Prostate gland (tissue), 2 donors: ENCODE measurements around the gene KHDRBS1. TPM values are rescaled to one million over a fixed set of nuclear protein-coding genes. Genes with fewer than 3 reads are reported as not detected.

Source experiments
- DNase-seq: peaks from one replicate; pipeline ENCODE4 v3.0.0-alpha.2; 2019; ENCODE audit warnings: low spot score
- H3K27ac ChIP-seq, 2 donors: fragments of 200-600 bp; sonication (generic); 2 replicates each; pipeline ENCODE4 v1.5.1; 2017 to 2019
- H3K27me3 ChIP-seq: fragments of 200-600 bp; sonication (generic); replicated peaks from 2 replicates; pipeline ENCODE4 v1.5.1; 2019; ENCODE audit not compliant: insufficient read depth
- H3K36me3 ChIP-seq, 2 donors: fragments of 200-600 bp; sonication (generic); 1 replicate in 1 of 2; 2 replicates in 1 of 2; pipeline versions ENCODE4 v1.5.1 to v1.8.1; 2017 to 2019
- H3K4me1 ChIP-seq: fragments of 200-600 bp; sonication (generic); replicated peaks from 2 replicates; pipeline ENCODE4 v1.5.1; 2019
- H3K4me3 ChIP-seq, 2 donors: fragments of 200-600 bp; sonication (generic); 2 replicates each; pipeline ENCODE4 v1.5.1; 2017 to 2019
- H3K9me3 ChIP-seq: fragments of 200-600 bp; sonication (generic); 2 replicates; pipeline ENCODE4 v1.5.1; 2017
- POLR2A ChIP-seq: fragments of 450-650 bp; IDR thresholded peaks from one replicate; pipeline ENCODE4 v1.6.1; 2016; ENCODE audit warnings: antibody characterized with exemption, mild to moderate bottlenecking
- POLR2AphosphoS5 ChIP-seq: sonication (generic); formaldehyde crosslinking; IDR thresholded peaks from one replicate; pipeline ENCODE4 v1.6.1; 2017; ENCODE audit warnings: antibody characterized with exemption
- WGBS: methylation state at CpG from one replicate; pipeline ENCODE4 v1.1.5; 2018; 5-methylcytosine and 5-hydroxymethylcytosine counted together
- intact Hi-C: fragments of 100-400 bp; cut with DNase I; formaldehyde crosslinking; loops from one replicate; pipeline ENCODE4 v1.14.2; 2022
- total RNA-seq, 2 donors: library from RNA; depleted of rRNA; stranded (reverse); fragments of >200 nt; gene quantifications; one replicate each; pipeline ENCODE4 v1.1.0, GENCODE V29; 2016
- TF ChIP-seq, protein P1 (sequence below), 4 experiments: fragments of 200-600 bp in 2 of 4; fragments of 450-650 bp in 2 of 4; sonication (generic) in 2 of 4; IDR thresholded peaks; 1 replicate in 3 of 4; 2 replicates in 1 of 4; pipeline ENCODE4 v1.5.1; 2016 to 2019; ENCODE audit warnings: antibody characterized with exemption in 4 of 4, mild to moderate bottlenecking in 2 of 4, moderate library complexity in 2 of 4

The KHDRBS1 gene
- total RNA-seq, 2 donors from 2014 or later, result 77.3 to 77.6 TPM

DNA sequence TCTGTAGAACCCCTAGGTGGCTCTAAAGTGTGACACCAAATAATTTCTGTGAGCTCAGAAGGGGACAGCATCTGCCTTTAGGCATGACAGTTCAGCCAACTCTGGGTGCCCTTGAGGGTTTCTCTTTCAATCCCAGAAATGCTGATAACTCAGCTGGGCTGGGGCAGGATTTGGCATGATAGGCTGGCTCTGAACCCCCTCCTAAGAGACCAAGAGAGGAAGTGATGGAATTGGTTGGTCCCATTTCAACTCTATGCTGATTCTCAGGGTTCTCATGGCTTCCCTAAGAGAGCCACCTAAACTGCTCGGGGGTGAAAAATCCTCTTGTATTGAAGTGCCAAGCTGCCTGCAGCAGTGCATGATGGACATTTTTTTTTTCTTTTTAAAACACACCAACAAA is 30.6 kb downstream of the KHDRBS1 start:
- intact Hi-C loops, result no loop called here
- no peaks in the 10 kb centered on the region for H3K4me1 ChIP-seq
- DNase-seq, result no peak
- peaks cover 3 to 21% of the 10 kb centered on the region in 2 donors for H3K36me3 ChIP-seq
- H3K4me3 ChIP-seq, result no peak overlapping the region
- no peak overlapping the region for H3K27ac ChIP-seq
- H3K9me3 ChIP-seq, result no peaks in the 10 kb centered on the region
- 83% methylated on average over 1 of the region's 1 CpG for WGBS
- H3K27me3 ChIP-seq, result no peaks in the 10 kb centered on the region
- TF ChIP-seq, protein P1, sequence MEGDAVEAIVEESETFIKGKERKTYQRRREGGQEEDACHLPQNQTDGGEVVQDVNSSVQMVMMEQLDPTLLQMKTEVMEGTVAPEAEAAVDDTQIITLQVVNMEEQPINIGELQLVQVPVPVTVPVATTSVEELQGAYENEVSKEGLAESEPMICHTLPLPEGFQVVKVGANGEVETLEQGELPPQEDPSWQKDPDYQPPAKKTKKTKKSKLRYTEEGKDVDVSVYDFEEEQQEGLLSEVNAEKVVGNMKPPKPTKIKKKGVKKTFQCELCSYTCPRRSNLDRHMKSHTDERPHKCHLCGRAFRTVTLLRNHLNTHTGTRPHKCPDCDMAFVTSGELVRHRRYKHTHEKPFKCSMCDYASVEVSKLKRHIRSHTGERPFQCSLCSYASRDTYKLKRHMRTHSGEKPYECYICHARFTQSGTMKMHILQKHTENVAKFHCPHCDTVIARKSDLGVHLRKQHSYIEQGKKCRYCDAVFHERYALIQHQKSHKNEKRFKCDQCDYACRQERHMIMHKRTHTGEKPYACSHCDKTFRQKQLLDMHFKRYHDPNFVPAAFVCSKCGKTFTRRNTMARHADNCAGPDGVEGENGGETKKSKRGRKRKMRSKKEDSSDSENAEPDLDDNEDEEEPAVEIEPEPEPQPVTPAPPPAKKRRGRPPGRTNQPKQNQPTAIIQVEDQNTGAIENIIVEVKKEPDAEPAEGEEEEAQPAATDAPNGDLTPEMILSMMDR (IDR thresholded peaks at IDR 0.05), result no peak
- TF ChIP-seq POLR2A (no peak), POLR2AphosphoS5 (no peak)

GRCh38 chr1:32045772-32046171 is 32.1 kb downstream of the KHDRBS1 start:
- no peaks in the 10 kb centered on the region for H3K9me3 ChIP-seq
- no peak overlapping the region for H3K4me3 ChIP-seq
- no peaks in the 10 kb centered on the region for H3K27me3 ChIP-seq
- no peak for DNase-seq
- H3K27ac ChIP-seq, result no peak overlapping the region
- TF ChIP-seq POLR2AphosphoS5 (no peak), POLR2A (no peak)
- TF ChIP-seq, protein P1 (IDR thresholded peaks at IDR 0.05), result no peak
- intact Hi-C loops, result no loop called here
- H3K4me1 ChIP-seq, result no peaks in the 10 kb centered on the region
- peaks cover 3 to 8% of the 10 kb centered on the region in 2 donors for H3K36me3 ChIP-seq
- 98% methylated on average over 2 of the region's 2 CpGs for WGBS

GRCh38 chr1:32047701-32048100 is 34.0 kb downstream of the KHDRBS1 start:
- Histone ChIP-seq H3K4me3 (no peak overlapping the region), H3K27ac (no peak overlapping the region), H3K27me3 (no peaks in the 10 kb centered on the region), H3K9me3 (no peaks in the 10 kb centered on the region), H3K36me3 (peaks cover 0 to 3% of the 10 kb centered on the region in 2 donors), H3K4me1 (no peaks in the 10 kb centered on the region)
- intact Hi-C loops, result no loop called here
- DNase-seq, result no peak
- no peak for TF ChIP-seq POLR2AphosphoS5
- no peak for TF ChIP-seq POLR2A
- TF ChIP-seq, protein P1 (IDR thresholded peaks at IDR 0.05), result no peak

DNA sequence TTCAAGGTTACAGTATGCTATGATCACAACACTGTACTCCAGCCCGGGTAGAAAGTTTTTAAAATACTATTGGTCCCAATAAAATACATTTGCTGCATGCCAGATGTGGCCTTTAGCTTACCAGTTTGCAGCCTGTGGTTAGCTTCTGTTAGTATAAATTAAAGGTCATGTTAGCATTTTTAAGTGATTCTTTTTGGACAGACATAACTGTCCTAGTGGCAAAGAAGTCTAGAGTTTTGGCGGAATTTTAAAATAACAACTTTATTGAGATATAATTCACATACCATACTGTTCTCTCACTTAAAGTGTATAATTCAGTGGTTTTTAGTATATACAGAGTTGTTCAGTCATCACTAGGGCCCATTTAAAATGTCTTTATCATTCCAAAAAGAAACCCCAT is 34.8 kb downstream of the KHDRBS1 start:
- WGBS, result 87% methylated on average over 2 of the region's 2 CpGs
- Histone ChIP-seq H3K4me3 (no peak overlapping the region), H3K36me3 (peaks cover 0 to 3% of the 10 kb centered on the region in 2 donors), H3K27me3 (no peaks in the 10 kb centered on the region), H3K9me3 (no peaks in the 10 kb centered on the region), H3K4me1 (no peaks in the 10 kb centered on the region), H3K27ac (no peak overlapping the region)
- intact Hi-C loops, result no loop called here
- no peak for DNase-seq
- TF ChIP-seq POLR2A (no peak), POLR2AphosphoS5 (no peak)
- TF ChIP-seq, protein P1 (IDR thresholded peaks at IDR 0.05), result no peak

DNA sequence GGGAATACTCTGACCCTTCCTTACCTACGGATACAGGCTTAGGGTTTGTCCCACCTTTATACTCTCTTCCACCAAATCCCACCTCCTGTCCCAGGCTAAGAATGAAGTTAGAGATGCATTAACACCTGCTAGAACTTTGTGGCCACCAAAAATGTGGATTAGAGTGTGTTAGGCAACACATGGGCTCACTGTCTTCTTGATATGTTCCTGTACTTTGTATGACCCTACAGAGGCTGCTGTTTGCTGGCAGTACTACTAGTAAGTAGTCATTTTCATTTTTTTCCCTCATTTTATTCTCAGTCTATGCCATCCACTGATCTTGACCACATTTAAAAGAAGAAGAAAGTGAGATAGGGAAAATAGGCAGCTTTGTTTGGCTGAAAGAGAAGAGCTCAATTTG is 38.0 kb downstream of the KHDRBS1 start:
- intact Hi-C loops, result no loop called here
- no peak overlapping the region for H3K4me3 ChIP-seq
- 88% methylated on average over 1 of the region's 1 CpG for WGBS
- peaks cover 0 to 1% of the 10 kb centered on the region in 2 donors for H3K36me3 ChIP-seq
- no peaks in the 10 kb centered on the region for H3K27me3 ChIP-seq
- H3K4me1 ChIP-seq, result no peaks in the 10 kb centered on the region
- no peak overlapping the region for H3K27ac ChIP-seq
- H3K9me3 ChIP-seq, result no peaks in the 10 kb centered on the region
- no peak for DNase-seq
- TF ChIP-seq POLR2AphosphoS5 (no peak), POLR2A (no peak)
- TF ChIP-seq, protein P1 (IDR thresholded peaks at IDR 0.05), result no peak
